Neural crest cell (in vitro differentiated cells): ENCODE measurements around the gene DRAP1. TPM values are rescaled to one million over a fixed set of nuclear protein-coding genes. Genes with fewer than 3 reads are reported as not detected.

Experiments
- DNase-seq: peaks from one replicate; pipeline ENCODE4 v3.0.0; 2021; ENCODE audit warnings: low read depth, mixed read lengths, low spot score
- H3K27ac Mint-ChIP-seq: one replicate; pipeline ENCODE4 v1.8.0; 2021; ENCODE audit warnings: mild to moderate bottlenecking, mixed read lengths; ENCODE audit not compliant: unreplicated experiment
- H3K27me3 Mint-ChIP-seq: 2 replicates; pipeline ENCODE4 v1.8.0; 2021; ENCODE audit warnings: low read depth, mild to moderate bottlenecking, mixed read lengths
- H3K36me3 Mint-ChIP-seq: 2 replicates; pipeline ENCODE4 v1.8.0; 2021; ENCODE audit warnings: low read depth, mild to moderate bottlenecking, mixed read lengths
- H3K4me1 Mint-ChIP-seq: 2 replicates; pipeline ENCODE4 v1.8.0; 2021; ENCODE audit warnings: mixed read lengths
- H3K4me3 Mint-ChIP-seq: one replicate; pipeline ENCODE4 v1.8.0; 2021; ENCODE audit warnings: mild to moderate bottlenecking, mixed read lengths
- H3K9me3 Mint-ChIP-seq: 2 replicates; pipeline ENCODE4 v1.8.0; 2021; ENCODE audit warnings: mixed read lengths
- CTCF ChIP-seq: fragments of 200-600 bp; sonication (generic); conservative IDR thresholded peaks from 2 replicates; pipeline ENCODE4 v1.5.0; 2021; ENCODE audit warnings: antibody characterized with exemption, mild to moderate bottlenecking
- total RNA-seq: library from RNA; stranded (reverse); gene quantifications from 2 replicates; pipeline ENCODE4 v1.2.1, GENCODE V29; 2021

DRAP1 gene
- total RNA-seq, 1 donor from 2014 or later = 101 TPM

- Mint-ChIP-seq H3K27me3 (no peaks in the 10 kb centered on the region), H3K36me3 (peaks cover 4% of the 10 kb centered on the region), H3K27ac (no peak overlapping the region), H3K4me3 (peak overlapping the region; percentile 19), H3K9me3 (no peaks in the 10 kb centered on the region), H3K4me1 (peaks cover 15% of the 10 kb centered on the region)
- TF ChIP-seq CTCF = no peak
- DNase-seq = no peak
Measured at GRCh38 chr11:65882120-65883057, 36.8 kb upstream of the DRAP1 start.

- H3K9me3 Mint-ChIP-seq = no peaks in the 10 kb centered on the region
- no peaks in the 10 kb centered on the region for H3K27me3 Mint-ChIP-seq
- peaks cover 4% of the 10 kb centered on the region for H3K36me3 Mint-ChIP-seq
- DNase-seq = no peak
- TF ChIP-seq CTCF = no peak
- H3K27ac Mint-ChIP-seq = no peak overlapping the region
- H3K4me3 Mint-ChIP-seq = no peak overlapping the region
- peaks cover 24% of the 10 kb centered on the region for H3K4me1 Mint-ChIP-seq
Measured at GRCh38 chr11:65883058-65883761, 36.0 kb upstream of the DRAP1 start.

- Mint-ChIP-seq H3K27me3 (peaks cover 3% of the 10 kb centered on the region), H3K27ac (no peak overlapping the region), H3K36me3 (peaks cover 4% of the 10 kb centered on the region), H3K4me1 (peaks cover 30% of the 10 kb centered on the region), H3K9me3 (no peaks in the 10 kb centered on the region), H3K4me3 (peak overlapping the region; percentile 93)
- DNase-seq = no peak
- no peak for TF ChIP-seq CTCF
Measured at GRCh38 chr11:65883786-65884715, 35.2 kb upstream of the DRAP1 start.

- peak; percentile 81 for DNase-seq
- Mint-ChIP-seq H3K27me3 (peaks cover 5% of the 10 kb centered on the region), H3K9me3 (no peaks in the 10 kb centered on the region), H3K4me3 (peak overlapping the region; percentile 93), H3K27ac (no peak overlapping the region), H3K4me1 (peaks cover 36% of the 10 kb centered on the region), H3K36me3 (peaks cover 4% of the 10 kb centered on the region)
- TF ChIP-seq CTCF = peak; percentile 97
Measured at GRCh38 chr11:65884716-65885092, 34.5 kb upstream of the DRAP1 start.

- H3K36me3 Mint-ChIP-seq = peaks cover 4% of the 10 kb centered on the region
- no peak overlapping the region for H3K27ac Mint-ChIP-seq
- H3K4me3 Mint-ChIP-seq = peak overlapping the region; percentile 23
- peaks cover 41% of the 10 kb centered on the region for H3K4me1 Mint-ChIP-seq
- DNase-seq = no peak
- H3K9me3 Mint-ChIP-seq = no peaks in the 10 kb centered on the region
- peaks cover 10% of the 10 kb centered on the region for H3K27me3 Mint-ChIP-seq
- TF ChIP-seq CTCF = no peak
Measured at GRCh38 chr11:65885231-65885630, 34.0 kb upstream of the DRAP1 start.
